Osteoblast (primary cell): Measurements from ENCODE around the gene EXOC3. TPM values are rescaled to one million over a fixed set of nuclear protein-coding genes. Genes with fewer than 3 reads are reported as not detected.

Experiments used
- DNase-seq: peaks from one replicate; pipeline ENCODE4 v3.0.0; 2011; ENCODE audit warnings: low spot score, mixed read lengths; ENCODE audit not compliant: insufficient read length; ENCODE audit errors: missing footprints
- H2AFZ ChIP-seq: 2 replicates; pipeline ENCODE4 v1.6.0; 2011; ENCODE audit warnings: mild to moderate bottlenecking, low read length
- H3K27ac ChIP-seq: 2 replicates; pipeline ENCODE4 v1.5.1; 2011; ENCODE audit warnings: mild to moderate bottlenecking, low read depth, low read length, moderate library complexity
- H3K27me3 ChIP-seq: 2 replicates; pipeline ENCODE4 v1.6.0; 2012; ENCODE audit warnings: mild to moderate bottlenecking, control low read depth, inconsistent platforms, low read length, moderate library complexity; ENCODE audit not compliant: insufficient read depth
- H3K36me3 ChIP-seq: 2 replicates; pipeline ENCODE4 v1.5.1; 2011; ENCODE audit warnings: mild to moderate bottlenecking, low read length, control low read depth, moderate library complexity; ENCODE audit not compliant: insufficient read depth
- H3K4me1 ChIP-seq: 2 replicates; pipeline ENCODE4 v1.5.1; 2011; ENCODE audit warnings: mild to moderate bottlenecking, low read length, control low read depth, moderate library complexity; ENCODE audit not compliant: insufficient read depth
- H3K4me2 ChIP-seq: 2 replicates; pipeline ENCODE4 v1.6.0; 2011; ENCODE audit warnings: mild to moderate bottlenecking, low read length; ENCODE audit not compliant: insufficient read depth
- H3K4me3 ChIP-seq: fragments of 200-600 bp; sonication (generic); 3 replicates; pipeline ENCODE4 v1.5.1; 2012; ENCODE audit warnings: mild to moderate bottlenecking, low read length, inconsistent platforms; ENCODE audit not compliant: insufficient read depth
- H3K79me2 ChIP-seq: 2 replicates; pipeline ENCODE4 v1.6.0; 2012; ENCODE audit warnings: mild to moderate bottlenecking, low read length, control low read depth, inconsistent platforms; ENCODE audit not compliant: insufficient read depth
- H3K9me3 ChIP-seq: 2 replicates; pipeline ENCODE4 v1.5.1; 2011; ENCODE audit warnings: low read depth, low read length, control low read depth
- H4K20me1 ChIP-seq: 2 replicates; pipeline ENCODE4 v1.6.0; 2012; ENCODE audit warnings: mild to moderate bottlenecking, low read length, control low read depth; ENCODE audit not compliant: insufficient read depth
- total RNA-seq: library from RNA; depleted of rRNA; stranded (reverse); fragments of >200 nt; gene quantifications from 2 replicates; pipeline ENCODE4 v1.2.3, GENCODE V29; 2012
- TF ChIP-seq, protein P1 (sequence below): IDR thresholded peaks from 2 replicates; pipeline ENCODE4 v1.5.1; 2011; ENCODE audit warnings: mild to moderate bottlenecking, low read depth, low read length, moderate library complexity; ENCODE audit errors: extremely low read depth

EXOC3 gene
- total RNA-seq, 1 donor: 49.2 TPM

DNA sequence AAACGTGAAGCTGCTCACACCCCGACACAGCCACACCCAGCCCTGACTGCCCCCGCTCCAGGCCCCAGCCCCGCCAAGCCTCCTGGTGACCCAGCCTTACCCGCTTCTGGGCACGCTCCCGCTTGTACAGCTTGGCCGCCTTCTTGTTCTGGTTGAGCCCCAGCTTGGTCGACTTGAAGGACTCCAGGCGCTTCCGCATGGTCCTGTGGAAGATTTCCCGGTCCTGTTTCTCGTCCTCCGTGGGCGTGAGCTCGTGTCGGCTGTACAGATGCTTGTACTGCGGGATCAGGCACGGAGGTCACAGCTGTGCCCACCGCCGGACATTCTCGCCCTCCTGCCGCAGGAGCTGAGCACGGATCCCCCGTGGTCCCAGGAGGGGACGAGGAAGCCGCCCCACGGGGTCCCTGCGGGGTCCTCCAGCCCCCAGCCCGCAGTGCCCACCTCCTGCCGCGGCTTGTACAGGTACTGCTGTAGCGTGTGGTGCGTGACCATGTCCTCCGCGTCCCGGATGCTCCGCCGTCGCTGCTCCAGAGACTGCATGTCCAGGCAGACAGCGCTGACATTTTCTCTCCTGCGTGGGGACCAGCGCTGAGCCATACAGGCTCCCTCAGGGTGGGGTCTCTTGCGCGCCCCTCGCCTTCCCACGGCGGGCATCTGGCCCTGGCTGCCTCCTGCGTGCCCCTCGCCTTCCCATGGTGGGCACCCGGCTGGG is 33.3 kb downstream of the EXOC3 start:
- peak; percentile 89 for DNase-seq
- H3K79me2 ChIP-seq: peaks cover 15% of the 10 kb centered on the region

DNA sequence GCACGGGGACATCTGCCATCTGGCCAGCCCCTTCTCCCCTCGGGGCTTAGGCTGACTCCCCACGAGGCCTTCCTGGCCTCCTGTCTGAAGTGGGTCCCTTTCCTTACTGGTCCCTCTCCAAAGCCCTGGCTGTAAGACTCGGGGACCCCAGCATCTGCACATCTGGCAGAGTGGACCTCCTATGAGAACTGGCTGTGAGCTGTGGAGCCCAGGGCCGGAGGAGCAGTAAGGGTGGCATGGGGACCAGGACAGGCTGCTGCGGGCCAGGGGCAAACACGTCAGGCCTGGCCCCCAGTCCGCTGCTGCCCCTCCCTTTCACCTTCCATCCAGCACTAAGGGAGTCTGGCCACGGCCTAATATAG is 33.8 kb downstream of the EXOC3 start:
- peaks cover 9% of the 10 kb centered on the region for H3K79me2 ChIP-seq
- no peak overlapping the region for H3K4me2 ChIP-seq
- H3K36me3 ChIP-seq: no peaks in the 10 kb centered on the region
- H3K4me3 ChIP-seq: no peak overlapping the region
- no peaks in the 10 kb centered on the region for H3K9me3 ChIP-seq
- H3K4me1 ChIP-seq: peaks cover 6% of the 10 kb centered on the region
- peak; percentile 91 for DNase-seq
- TF ChIP-seq, protein P1, sequence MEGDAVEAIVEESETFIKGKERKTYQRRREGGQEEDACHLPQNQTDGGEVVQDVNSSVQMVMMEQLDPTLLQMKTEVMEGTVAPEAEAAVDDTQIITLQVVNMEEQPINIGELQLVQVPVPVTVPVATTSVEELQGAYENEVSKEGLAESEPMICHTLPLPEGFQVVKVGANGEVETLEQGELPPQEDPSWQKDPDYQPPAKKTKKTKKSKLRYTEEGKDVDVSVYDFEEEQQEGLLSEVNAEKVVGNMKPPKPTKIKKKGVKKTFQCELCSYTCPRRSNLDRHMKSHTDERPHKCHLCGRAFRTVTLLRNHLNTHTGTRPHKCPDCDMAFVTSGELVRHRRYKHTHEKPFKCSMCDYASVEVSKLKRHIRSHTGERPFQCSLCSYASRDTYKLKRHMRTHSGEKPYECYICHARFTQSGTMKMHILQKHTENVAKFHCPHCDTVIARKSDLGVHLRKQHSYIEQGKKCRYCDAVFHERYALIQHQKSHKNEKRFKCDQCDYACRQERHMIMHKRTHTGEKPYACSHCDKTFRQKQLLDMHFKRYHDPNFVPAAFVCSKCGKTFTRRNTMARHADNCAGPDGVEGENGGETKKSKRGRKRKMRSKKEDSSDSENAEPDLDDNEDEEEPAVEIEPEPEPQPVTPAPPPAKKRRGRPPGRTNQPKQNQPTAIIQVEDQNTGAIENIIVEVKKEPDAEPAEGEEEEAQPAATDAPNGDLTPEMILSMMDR: no peak
- H3K27me3 ChIP-seq: peaks cover 41% of the 10 kb centered on the region
- no peak overlapping the region for H2AFZ ChIP-seq
- no peak overlapping the region for H3K27ac ChIP-seq
- peaks cover 23% of the 10 kb centered on the region for H4K20me1 ChIP-seq

More for the DNA sequence above, 33.3 kb downstream of the EXOC3 start:
- TF ChIP-seq, protein P1: no peak
- Histone ChIP-seq H3K27ac (no peak overlapping the region), H3K4me3 (no peak overlapping the region), H3K9me3 (no peaks in the 10 kb centered on the region), H2AFZ (no peak overlapping the region), H4K20me1 (peaks cover 28% of the 10 kb centered on the region), H3K4me2 (no peak overlapping the region), H3K4me1 (peaks cover 11% of the 10 kb centered on the region), H3K36me3 (no peaks in the 10 kb centered on the region), H3K27me3 (peaks cover 39% of the 10 kb centered on the region)

DNA sequence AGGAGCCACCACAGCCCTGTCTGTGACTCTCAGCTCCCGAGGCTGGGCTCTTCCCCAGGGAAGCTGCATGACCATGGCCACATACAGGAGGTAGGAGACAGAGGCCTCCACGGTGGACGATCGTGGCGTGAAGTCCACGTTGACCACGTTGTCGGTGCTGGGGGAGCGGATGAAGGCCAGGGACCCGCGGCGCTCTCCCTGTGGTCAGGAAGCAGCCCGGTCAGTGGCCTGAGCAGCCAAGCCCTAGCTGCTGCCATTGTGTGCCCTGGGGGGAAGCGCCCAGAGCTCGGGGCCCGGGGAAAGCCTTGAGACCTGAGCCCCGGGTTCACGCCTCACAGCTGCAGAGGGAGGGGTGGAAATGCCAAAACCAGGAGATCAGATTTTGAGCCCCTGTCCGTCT is 34.3 kb downstream of the EXOC3 start:
- H3K27ac ChIP-seq: no peak overlapping the region
- no peak overlapping the region for H2AFZ ChIP-seq
- H3K27me3 ChIP-seq: peaks cover 41% of the 10 kb centered on the region
- no peak overlapping the region for H3K4me2 ChIP-seq
- H3K79me2 ChIP-seq: peaks cover 5% of the 10 kb centered on the region
- H3K36me3 ChIP-seq: no peaks in the 10 kb centered on the region
- H4K20me1 ChIP-seq: peaks cover 21% of the 10 kb centered on the region
- H3K4me1 ChIP-seq: peaks cover 3% of the 10 kb centered on the region
- H3K9me3 ChIP-seq: no peaks in the 10 kb centered on the region
- H3K4me3 ChIP-seq: no peak overlapping the region
- TF ChIP-seq, protein P1: no peak
- peak; percentile 75 for DNase-seq

DNA sequence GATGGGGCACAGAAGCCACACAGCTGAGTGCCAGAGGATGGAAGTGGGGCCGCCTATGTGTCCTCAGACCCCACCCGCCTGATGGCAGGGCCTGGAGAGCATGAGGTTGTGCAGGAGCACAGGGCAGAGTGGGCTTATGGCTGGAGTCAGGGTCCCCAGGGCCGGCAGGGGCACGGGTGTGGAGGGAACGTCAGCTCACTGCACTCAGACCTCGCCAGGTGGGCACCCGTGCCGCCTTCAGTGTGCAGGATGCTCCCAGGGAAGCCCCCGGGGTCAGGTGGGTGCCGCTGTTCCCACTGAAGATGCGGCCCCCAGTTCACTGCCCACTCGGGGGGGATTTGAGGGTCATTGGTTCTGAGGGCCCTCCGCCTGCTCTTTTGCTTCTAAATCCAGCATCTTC is 34.9 kb downstream of the EXOC3 start:
- DNase-seq: no peak
- peaks cover 41% of the 10 kb centered on the region for H3K27me3 ChIP-seq
- TF ChIP-seq, protein P1: no peak
- peaks cover 21% of the 10 kb centered on the region for H4K20me1 ChIP-seq
- no peaks in the 10 kb centered on the region for H3K4me1 ChIP-seq
- H2AFZ ChIP-seq: no peak overlapping the region
- H3K36me3 ChIP-seq: no peaks in the 10 kb centered on the region
- H3K4me3 ChIP-seq: no peak overlapping the region
- H3K27ac ChIP-seq: no peak overlapping the region
- H3K79me2 ChIP-seq: no peaks in the 10 kb centered on the region
- H3K9me3 ChIP-seq: no peaks in the 10 kb centered on the region
- no peak overlapping the region for H3K4me2 ChIP-seq
